Parathyroid adenoma (tissue), 2 donors: ENCODE data around the gene SLC10A4.
"Not testable (repeated sequence)": the region's sequence is repeated elsewhere in the genome, so short reads cannot be mapped to it uniquely, and the experiment has no call there.

Source experiments
- H2AFZ ChIP-seq: fragments of 300-600 bp; sonication (generic); one replicate; pipeline ENCODE4 v1.7.0; 2017; ENCODE audit warnings: antibody characterized with exemption, mild to moderate bottlenecking
- H3K27ac ChIP-seq: fragments of 300-600 bp; sonication (generic); one replicate; pipeline ENCODE4 v1.7.0; 2017
- H3K27me3 ChIP-seq: fragments of 300-600 bp; sonication (generic); one replicate; pipeline ENCODE4 v1.7.0; 2017; ENCODE audit warnings: low read length; ENCODE audit not compliant: control insufficient read depth, insufficient read depth
- H3K36me3 ChIP-seq: fragments of 300-600 bp; sonication (generic); one replicate; pipeline ENCODE4 v1.7.0; 2017; ENCODE audit warnings: low read length; ENCODE audit not compliant: control insufficient read depth, insufficient read depth
- H3K4me1 ChIP-seq: fragments of 300-600 bp; sonication (generic); one replicate; pipeline ENCODE4 v1.7.0; 2017; ENCODE audit warnings: control low read depth
- H3K4me2 ChIP-seq: fragments of 300-600 bp; sonication (generic); one replicate; pipeline ENCODE4 v1.7.0; 2017; ENCODE audit warnings: low read length
- H3K4me3 ChIP-seq: fragments of 300-600 bp; sonication (generic); one replicate; pipeline ENCODE4 v1.7.0; 2017; ENCODE audit warnings: low read depth, low read length
- H3K79me2 ChIP-seq: fragments of 300-600 bp; sonication (generic); one replicate; pipeline ENCODE4 v1.7.0; 2017; ENCODE audit warnings: control low read depth
- H3K9ac ChIP-seq: fragments of 300-600 bp; sonication (generic); one replicate; pipeline ENCODE4 v1.7.0; 2017; ENCODE audit warnings: mild to moderate bottlenecking
- H3K9me3 ChIP-seq: fragments of 300-600 bp; sonication (generic); one replicate; pipeline ENCODE4 v1.7.0; 2017; ENCODE audit warnings: low read length; ENCODE audit not compliant: control insufficient read depth
- TF ChIP-seq, protein P1 (sequence below): fragments of 300-600 bp; sonication (generic); IDR thresholded peaks from one replicate; pipeline ENCODE4 v1.7.0; 2017; ENCODE audit warnings: antibody characterized with exemption, mild to moderate bottlenecking
- donor health status: primary hyperparathyroidism.

SLC10A4 gene, protein sequence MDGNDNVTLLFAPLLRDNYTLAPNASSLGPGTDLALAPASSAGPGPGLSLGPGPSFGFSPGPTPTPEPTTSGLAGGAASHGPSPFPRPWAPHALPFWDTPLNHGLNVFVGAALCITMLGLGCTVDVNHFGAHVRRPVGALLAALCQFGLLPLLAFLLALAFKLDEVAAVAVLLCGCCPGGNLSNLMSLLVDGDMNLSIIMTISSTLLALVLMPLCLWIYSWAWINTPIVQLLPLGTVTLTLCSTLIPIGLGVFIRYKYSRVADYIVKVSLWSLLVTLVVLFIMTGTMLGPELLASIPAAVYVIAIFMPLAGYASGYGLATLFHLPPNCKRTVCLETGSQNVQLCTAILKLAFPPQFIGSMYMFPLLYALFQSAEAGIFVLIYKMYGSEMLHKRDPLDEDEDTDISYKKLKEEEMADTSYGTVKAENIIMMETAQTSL

DNA sequence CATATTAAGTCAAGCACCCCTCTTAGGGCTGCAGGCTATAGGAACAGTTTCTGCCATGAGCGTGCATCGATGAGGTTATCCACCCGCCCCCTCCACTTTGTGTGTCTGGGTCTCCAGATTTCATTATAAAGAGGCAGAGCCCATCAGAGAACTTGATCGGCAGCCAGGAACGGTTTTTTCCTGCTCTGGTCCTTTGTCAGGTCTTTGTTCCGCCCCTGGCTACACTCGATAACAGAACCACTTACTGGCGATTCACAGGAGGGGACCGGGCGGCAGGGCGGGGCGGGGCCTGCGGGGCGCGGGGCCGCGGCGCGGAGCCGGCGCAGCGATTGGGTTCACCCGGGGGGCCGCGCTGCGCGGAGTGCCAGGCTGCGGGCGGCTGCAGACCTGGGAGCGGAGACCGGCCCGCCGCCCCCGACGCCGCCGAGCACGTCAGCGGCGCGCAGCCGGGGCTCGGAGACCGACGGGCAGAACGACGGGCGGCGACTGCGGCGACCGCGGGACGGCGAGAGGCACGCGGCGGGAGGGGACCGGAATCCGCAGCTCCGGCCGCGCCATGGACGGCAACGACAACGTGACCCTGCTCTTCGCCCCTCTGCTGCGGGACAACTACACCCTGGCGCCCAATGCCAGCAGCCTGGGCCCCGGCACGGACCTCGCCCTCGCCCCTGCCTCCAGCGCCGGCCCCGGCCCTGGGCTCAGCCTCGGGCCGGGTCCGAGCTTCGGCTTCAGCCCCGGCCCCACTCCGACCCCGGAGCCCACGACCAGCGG lies at the start of gene SLC10A4:
Gene SLC10A4, plus strand, starts transcription at position 338 of the 771 bp plus-strand sequence. Its CDS starts 219 bp downstream, at position 557.
- Histone ChIP-seq H3K27me3 (peaks cover 4% of the 10 kb centered on the region), H3K4me2 (no peak within 1 kb of the TSS), H3K36me3 (no peaks in the 10 kb centered on the region), H3K4me3 (no peak within 1 kb of the TSS), H2AFZ (peak within 1 kb of the TSS; percentile 46), H3K4me1 (no peaks in the 10 kb centered on the region), H3K9ac (no peak within 1 kb of the TSS), H3K27ac (no peak within 1 kb of the TSS), H3K79me2 (no peaks in the 10 kb centered on the region), H3K9me3 (no peaks in the 10 kb centered on the region)
- TF ChIP-seq, protein P1, sequence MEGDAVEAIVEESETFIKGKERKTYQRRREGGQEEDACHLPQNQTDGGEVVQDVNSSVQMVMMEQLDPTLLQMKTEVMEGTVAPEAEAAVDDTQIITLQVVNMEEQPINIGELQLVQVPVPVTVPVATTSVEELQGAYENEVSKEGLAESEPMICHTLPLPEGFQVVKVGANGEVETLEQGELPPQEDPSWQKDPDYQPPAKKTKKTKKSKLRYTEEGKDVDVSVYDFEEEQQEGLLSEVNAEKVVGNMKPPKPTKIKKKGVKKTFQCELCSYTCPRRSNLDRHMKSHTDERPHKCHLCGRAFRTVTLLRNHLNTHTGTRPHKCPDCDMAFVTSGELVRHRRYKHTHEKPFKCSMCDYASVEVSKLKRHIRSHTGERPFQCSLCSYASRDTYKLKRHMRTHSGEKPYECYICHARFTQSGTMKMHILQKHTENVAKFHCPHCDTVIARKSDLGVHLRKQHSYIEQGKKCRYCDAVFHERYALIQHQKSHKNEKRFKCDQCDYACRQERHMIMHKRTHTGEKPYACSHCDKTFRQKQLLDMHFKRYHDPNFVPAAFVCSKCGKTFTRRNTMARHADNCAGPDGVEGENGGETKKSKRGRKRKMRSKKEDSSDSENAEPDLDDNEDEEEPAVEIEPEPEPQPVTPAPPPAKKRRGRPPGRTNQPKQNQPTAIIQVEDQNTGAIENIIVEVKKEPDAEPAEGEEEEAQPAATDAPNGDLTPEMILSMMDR: no peak

GRCh38 chr4:48436318-48436717 lies 46.8 kb upstream of the SLC10A4 start:
- no peak overlapping the region for H3K4me3 ChIP-seq
- no peaks in the 10 kb centered on the region for H3K36me3 ChIP-seq
- H3K4me1 ChIP-seq: no peaks in the 10 kb centered on the region
- H3K27ac ChIP-seq: no peak overlapping the region
- TF ChIP-seq, protein P1: no peak
- no peak overlapping the region for H3K9ac ChIP-seq
- H3K4me2 ChIP-seq: no peak overlapping the region
- H3K9me3 ChIP-seq: no peaks in the 10 kb centered on the region
- no peak overlapping the region for H2AFZ ChIP-seq
- no peaks in the 10 kb centered on the region for H3K27me3 ChIP-seq
- H3K79me2 ChIP-seq: no peaks in the 10 kb centered on the region

GRCh38 chr4:48439988-48440387 lies 43.2 kb upstream of the SLC10A4 start:
- Histone ChIP-seq H3K4me3 (no peak overlapping the region), H3K27ac (no peak overlapping the region), H2AFZ (no peak overlapping the region), H3K9ac (no peak overlapping the region), H3K79me2 (no peaks in the 10 kb centered on the region), H3K9me3 (no peaks in the 10 kb centered on the region), H3K27me3 (no peaks in the 10 kb centered on the region), H3K36me3 (no peaks in the 10 kb centered on the region), H3K4me1 (no peaks in the 10 kb centered on the region), H3K4me2 (no peak overlapping the region)
- TF ChIP-seq, protein P1: no peak

- H3K4me1 ChIP-seq, H3K9ac ChIP-seq, H3K4me2 ChIP-seq, H3K27me3 ChIP-seq, H3K36me3 ChIP-seq, H3K27ac ChIP-seq, H3K79me2 ChIP-seq, H2AFZ ChIP-seq, H3K4me3 ChIP-seq, H3K9me3 ChIP-seq: not testable (repeated sequence)
Observed at GRCh38 chr4:48440914-48441313, 42.2 kb upstream of the SLC10A4 start.

- Histone ChIP-seq H3K4me1 (no peaks in the 10 kb centered on the region), H3K27ac (no peak overlapping the region), H3K36me3 (no peaks in the 10 kb centered on the region), H3K79me2 (no peaks in the 10 kb centered on the region), H3K9ac (no peak overlapping the region), H3K27me3 (no peaks in the 10 kb centered on the region), H3K4me3 (no peak overlapping the region), H3K4me2 (no peak overlapping the region), H2AFZ (no peak overlapping the region), H3K9me3 (no peaks in the 10 kb centered on the region)
- TF ChIP-seq, protein P1: peak; percentile 21
Observed at GRCh38 chr4:48445704-48446103, 37.4 kb upstream of the SLC10A4 start.
